Measurements from ENCODE around the gene RDH14. TPM values are rescaled to one million over a fixed set of nuclear protein-coding genes. Genes with fewer than 3 reads are reported as not detected.
A peak's percentile ranks its signal among the peaks of the same experiment; 100 is the strongest.

RDH14 gene
- total and polyA plus RNA-seq, 10 of the 15 experiments (the other 5 are each of a cell fraction or from before 2014, with no cell fraction given) = 15.5 to 33.4 (median 22.8) TPM

- TF ChIP-seq FOXM1 (IDR thresholded peaks at IDR 0.05; ENCODE audit: low read depth, low read length) (no peak), MTA2 (IDR thresholded peaks at IDR 0.05; ENCODE audit: low read depth) (no peak), LARP7 (IDR thresholded peaks at IDR 0.05) (peak; percentile 99), POU2F2 (IDR thresholded peaks at IDR 0.05; ENCODE audit: borderline replicate concordance, low read depth, low read length) (no peak), ZNF207 (IDR thresholded peaks at IDR 0.05; ENCODE audit: borderline replicate concordance) (peak; percentile 95), SPI1 (IDR thresholded peaks at IDR 0.05; ENCODE audit: borderline replicate concordance, insufficient read depth, low read depth, low read length) (peak; percentile 31; the same call in 1 of the 2 replicates), BMI1 (IDR thresholded peaks at IDR 0.05; ENCODE audit: borderline replicate concordance) (0 out of 2 replicates have a peak, but pooled peaks have one; percentile 44), BCL3 (IDR thresholded peaks at IDR 0.05; ENCODE audit: borderline replicate concordance, insufficient read depth, low read depth, low read length, poor library complexity, severe bottlenecking) (no peak), NFXL1 (IDR thresholded peaks at IDR 0.05; ENCODE audit: borderline replicate concordance) (no peak), ZNF24 (IDR thresholded peaks at IDR 0.05) (peak; percentile 67), SKIL (IDR thresholded peaks at IDR 0.05; ENCODE audit: low read depth, poor library complexity, severe bottlenecking) (no peak), NR2C2 (IDR thresholded peaks at IDR 0.05; ENCODE audit: borderline replicate concordance, control insufficient read depth, insufficient read length, low read depth) (no peak), CBX5 (IDR thresholded peaks at IDR 0.05; ENCODE audit: low read depth) (no peak), SIX5 (IDR thresholded peaks at IDR 0.05; ENCODE audit: low read depth, low read length, severe bottlenecking) (peak; percentile 92), ZBTB11 (CRISPR knock-in tag; IDR thresholded peaks at IDR 0.05) (no peak), SUPT20H (IDR thresholded peaks at IDR 0.05; ENCODE audit: borderline replicate concordance, control insufficient read depth, low read depth, low read length) (no peak), HDAC6 (IDR thresholded peaks at IDR 0.05; ENCODE audit: unreplicated experiment) (no peak), USF1 (IDR thresholded peaks at IDR 0.05; ENCODE audit: borderline replicate concordance, extremely low read length, insufficient read depth, low read depth, low read length) (peak; percentile 65), MEF2A (IDR thresholded peaks at IDR 0.05; ENCODE audit: insufficient read depth, low read depth, low read length) (no peak), GATAD2B (conservative IDR thresholded peaks at IDR 0.05; ENCODE audit: low read depth) (peak; percentile 98)
These were observed at the start of gene RDH14 (continued) for GRCh38 chr2:18560031-18560796.
